AG10803 (cell line): ENCODE measurements around the gene ASCC3.

Experiments
- DNase-seq: peaks from one replicate; pipeline ENCODE4 v3.0.0; 2010; ENCODE audit warnings: low read depth
- H3K4me3 ChIP-seq: 2 replicates; pipeline ENCODE4 v1.5.1; 2011; ENCODE audit warnings: mild to moderate bottlenecking, low read length, control low read depth
- TF ChIP-seq, protein P1 (sequence below): conservative IDR thresholded peaks from 2 replicates; pipeline ENCODE4 v1.5.1; 2011; ENCODE audit warnings: mild to moderate bottlenecking, low read length, control low read depth, inconsistent platforms

Gene ASCC3

DNA sequence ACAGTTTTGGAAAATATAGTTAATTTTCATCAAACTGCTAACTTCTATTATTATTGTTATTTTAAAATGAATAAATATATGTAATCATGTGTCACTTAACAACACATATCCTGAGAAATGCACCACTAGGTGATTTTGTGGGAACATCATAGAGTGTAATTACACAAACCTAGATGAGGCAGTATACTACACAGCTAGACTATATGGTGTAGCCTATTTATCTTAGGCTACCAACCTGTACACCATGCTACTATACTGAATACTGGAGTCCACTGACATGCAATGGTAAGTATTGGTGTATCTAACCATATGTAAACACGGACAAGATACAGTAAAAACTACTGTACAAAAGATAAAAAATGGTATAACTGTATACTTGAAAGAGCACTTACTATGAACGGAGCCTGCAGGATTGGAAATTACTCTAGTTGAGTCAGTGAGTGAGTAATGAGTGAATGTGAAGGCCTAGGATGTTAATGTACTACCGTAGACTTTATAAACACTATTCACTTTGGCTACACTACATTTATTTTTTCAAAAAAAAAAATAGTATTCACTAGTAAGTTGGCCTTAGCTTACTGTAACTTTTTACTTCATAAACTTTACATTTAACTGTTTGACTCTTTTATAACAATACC is 72.4 kb downstream of the ASCC3 start:
- DNase-seq: peak; percentile 19
- no peak overlapping the region for H3K4me3 ChIP-seq
- TF ChIP-seq, protein P1, sequence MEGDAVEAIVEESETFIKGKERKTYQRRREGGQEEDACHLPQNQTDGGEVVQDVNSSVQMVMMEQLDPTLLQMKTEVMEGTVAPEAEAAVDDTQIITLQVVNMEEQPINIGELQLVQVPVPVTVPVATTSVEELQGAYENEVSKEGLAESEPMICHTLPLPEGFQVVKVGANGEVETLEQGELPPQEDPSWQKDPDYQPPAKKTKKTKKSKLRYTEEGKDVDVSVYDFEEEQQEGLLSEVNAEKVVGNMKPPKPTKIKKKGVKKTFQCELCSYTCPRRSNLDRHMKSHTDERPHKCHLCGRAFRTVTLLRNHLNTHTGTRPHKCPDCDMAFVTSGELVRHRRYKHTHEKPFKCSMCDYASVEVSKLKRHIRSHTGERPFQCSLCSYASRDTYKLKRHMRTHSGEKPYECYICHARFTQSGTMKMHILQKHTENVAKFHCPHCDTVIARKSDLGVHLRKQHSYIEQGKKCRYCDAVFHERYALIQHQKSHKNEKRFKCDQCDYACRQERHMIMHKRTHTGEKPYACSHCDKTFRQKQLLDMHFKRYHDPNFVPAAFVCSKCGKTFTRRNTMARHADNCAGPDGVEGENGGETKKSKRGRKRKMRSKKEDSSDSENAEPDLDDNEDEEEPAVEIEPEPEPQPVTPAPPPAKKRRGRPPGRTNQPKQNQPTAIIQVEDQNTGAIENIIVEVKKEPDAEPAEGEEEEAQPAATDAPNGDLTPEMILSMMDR: no peak

DNA sequence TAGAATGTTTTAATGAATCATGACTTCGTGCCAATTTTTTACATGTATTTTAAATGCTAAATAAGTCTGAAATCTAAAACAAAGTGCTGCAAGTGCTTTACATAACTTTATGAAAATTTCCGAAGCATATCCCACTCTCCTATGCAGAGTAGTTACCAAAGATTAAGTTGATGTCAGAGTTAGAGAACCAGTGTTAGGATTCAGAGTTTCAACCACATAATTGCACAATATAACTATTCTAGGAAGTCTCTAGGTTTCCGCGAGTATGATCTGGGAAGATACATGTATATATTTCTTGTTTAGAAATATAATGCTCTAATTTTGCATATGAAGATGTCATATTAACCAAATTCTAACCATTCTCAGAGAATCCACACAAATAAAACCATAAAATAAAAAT is 74.8 kb downstream of the ASCC3 start:
- H3K4me3 ChIP-seq: no peak overlapping the region
- DNase-seq: no peak
- TF ChIP-seq, protein P1: no peak

DNA sequence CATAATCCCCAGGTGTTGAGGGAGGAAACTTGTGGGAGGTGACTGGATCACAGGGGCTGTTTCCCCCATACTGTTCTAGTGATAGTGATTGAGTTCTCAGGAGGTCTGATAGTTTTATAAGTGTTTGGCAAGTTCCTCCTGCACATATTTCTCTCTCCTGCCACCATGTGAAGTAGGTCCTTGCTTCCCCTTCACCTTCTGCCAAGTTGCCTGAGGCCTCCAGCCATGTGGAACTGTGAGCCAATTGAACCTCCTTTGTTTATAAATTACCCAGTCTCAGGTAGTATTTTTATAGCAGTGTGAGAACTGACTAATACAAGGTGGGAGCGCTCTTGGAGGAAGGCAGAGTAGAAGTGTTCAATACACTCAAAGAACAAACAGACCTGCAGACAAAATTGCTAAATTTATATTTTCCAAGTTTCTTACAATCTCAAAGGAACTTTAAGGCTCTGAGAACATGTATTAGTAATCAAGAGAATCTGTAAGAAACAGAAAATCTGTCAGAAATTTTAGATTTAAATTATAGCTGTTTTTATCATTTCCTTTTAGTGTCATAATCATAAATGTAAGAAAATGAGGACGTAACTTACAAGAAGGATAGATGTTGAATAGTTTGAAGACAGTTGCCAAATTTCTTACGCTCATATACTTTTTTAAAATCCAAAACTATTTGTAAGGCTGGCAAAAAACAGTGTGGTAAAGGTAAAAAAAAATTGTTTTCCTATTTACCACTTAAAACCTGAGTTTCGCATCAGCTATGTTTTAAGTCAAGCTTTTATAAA is 77.7 kb downstream of the ASCC3 start:
- no peak overlapping the region for H3K4me3 ChIP-seq
- TF ChIP-seq, protein P1: no peak
- no peak for DNase-seq

DNA sequence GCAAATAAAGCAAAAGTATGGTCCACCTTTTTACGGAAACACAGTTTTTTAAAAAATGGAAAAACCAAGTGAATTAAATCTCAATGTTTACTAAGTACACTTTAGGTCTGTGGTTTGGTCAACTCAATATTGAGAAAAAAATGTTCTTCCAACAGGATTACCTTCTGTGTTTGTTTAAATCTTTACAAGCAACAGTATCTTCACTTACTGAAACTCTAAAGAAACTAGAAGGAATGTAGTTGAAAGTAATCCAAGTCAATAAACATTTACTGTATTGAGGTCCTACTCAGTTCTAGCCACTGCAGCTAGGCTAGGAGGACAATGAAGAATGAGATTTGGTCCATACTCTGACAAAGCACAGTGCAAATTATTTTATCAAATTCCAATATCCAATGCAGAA is 80.1 kb downstream of the ASCC3 start:
- no peak for DNase-seq
- H3K4me3 ChIP-seq: no peak overlapping the region
- TF ChIP-seq, protein P1: no peak

DNA sequence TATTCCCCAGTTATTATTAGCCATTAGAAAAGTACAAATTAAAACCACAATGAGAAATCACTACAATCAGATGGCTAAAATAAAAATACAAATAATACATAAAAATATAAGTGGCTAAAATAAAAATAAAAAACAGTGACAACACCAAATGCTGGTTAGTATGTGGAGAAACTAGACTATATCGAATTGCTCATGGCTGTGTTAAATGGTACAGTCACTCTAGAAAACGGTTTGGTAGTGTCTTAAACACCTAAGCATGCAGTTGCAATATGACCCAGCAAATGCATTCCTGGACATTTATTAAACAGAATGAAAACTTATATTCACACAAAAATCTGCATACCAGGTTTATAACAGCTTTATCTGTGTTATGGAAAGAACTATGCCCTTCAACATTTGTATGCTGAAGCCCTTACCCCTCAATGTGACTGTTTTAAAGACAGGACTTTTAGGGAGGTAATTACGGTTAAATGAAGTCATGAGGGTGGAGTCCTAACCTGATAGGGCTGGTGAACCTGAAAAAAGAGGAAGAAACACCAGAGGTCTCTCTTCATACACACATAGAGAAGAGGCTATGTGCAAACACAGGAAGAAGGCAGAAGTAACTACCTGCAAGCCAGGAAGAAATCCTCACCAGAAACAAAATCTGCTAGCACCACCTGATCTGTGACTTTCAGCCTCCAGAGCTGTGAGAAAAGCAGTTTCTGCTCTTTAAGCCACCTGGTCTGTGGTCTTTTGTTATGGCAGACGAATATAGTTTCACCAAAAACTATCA is 84.9 kb downstream of the ASCC3 start:
- H3K4me3 ChIP-seq: no peak overlapping the region
- no peak for DNase-seq
- TF ChIP-seq, protein P1: no peak

DNA sequence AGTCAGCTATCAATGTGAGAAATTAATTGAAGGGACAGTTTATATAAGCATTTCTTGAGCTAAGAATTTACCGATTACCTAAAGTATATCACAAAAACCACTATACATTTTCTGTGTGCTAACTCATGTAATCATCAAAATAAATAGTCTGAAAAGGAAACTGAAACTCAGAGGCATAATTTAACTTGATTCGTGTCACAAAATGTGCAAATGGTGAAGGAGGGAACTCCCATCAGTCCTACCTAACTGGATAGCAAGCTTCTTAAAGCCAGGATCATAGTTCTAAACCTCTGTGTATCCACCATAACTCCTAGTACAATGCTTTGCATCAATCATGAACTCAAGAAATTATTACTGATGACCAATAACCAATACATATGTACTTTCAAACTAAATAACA is 91.0 kb downstream of the ASCC3 start:
- H3K4me3 ChIP-seq: no peak overlapping the region
- TF ChIP-seq, protein P1: no peak
- DNase-seq: no peak
